Activated CD4-positive, alpha-beta T cell treated with anti-CD3 and anti-CD28 coated beads, Interleukin-2, amount 50 U/mL, for 1 hour (primary cell): ENCODE data around the gene HMGN1.

Source experiments
- DNase-seq: peaks from one replicate; pipeline ENCODE4 v3.0.0-alpha.2; 2020

The HMGN1 gene

DNA sequence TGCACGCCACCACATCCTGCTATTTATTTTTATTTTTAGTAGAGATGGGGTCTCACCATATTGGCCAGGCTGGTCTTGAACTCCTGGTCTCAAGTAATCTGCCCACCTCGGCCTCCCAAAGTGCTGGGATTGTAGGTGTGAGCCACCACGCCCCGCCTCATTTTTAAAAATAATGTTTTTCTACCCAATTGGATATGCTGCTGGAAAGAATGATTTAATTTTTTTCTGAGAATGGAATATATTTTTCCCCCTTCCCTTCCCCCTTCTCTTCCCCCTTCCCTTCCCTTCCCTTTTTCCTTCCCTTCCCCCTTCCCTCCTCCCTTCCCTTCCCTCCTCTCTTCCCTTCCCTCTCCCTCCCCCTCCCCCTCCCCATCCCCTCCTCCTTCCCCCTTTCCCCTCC lies 17.7 kb upstream of the HMGN1 start:
- DNase-seq: no peak

DNA sequence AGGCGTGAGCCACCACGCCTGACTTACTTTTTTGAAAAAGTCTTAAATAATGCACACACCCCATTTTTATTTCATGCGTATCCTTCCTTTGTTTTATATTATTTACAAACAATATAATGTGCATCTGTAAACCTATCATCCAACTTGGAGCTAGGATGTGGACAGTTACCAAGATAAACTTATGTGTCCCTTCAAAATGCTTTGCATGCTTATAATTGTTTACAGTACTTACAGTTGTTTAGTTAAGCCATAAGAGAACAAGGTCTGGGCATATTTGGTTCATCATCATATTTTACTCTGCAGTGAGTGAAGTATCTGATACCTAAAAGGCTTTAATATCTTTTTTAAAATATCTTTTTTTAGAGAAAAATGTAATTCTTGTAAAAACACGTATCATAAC lies 16.1 kb upstream of the HMGN1 start:
- DNase-seq: no peak

- no peak for DNase-seq
These were observed 15.0 kb upstream of the HMGN1 start for GRCh38 chr21:39363607-39364555.

- no peak for DNase-seq
These were observed 13.8 kb upstream of the HMGN1 start for GRCh38 chr21:39362733-39363132.

- DNase-seq: no peak
These were observed 10.5 kb upstream of the HMGN1 start for GRCh38 chr21:39359382-39359781.

DNA sequence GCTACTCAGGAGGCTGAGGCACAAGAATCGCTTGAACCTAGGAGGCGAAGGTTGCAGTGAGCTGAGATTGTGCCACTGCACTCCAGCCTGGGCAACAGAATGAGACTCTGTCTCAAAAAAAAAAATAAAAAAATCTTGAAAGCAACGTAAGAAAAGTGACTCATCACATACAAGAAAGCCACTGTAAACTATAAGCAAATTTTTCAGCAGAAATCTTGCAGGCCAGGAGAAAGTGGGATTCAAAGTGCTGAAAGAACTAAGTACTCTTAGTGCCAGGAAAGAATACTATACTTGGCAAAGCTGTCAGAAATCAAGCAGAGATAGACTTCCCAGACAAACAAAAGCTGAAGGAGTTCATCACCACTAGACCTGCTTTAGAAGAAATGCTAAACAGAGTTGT lies 4.4 kb upstream of the HMGN1 start:
- no peak for DNase-seq

GRCh38 chr21:39350094-39351005 lies 1.5 kb upstream of the HMGN1 start:
- DNase-seq: no peak

GRCh38 chr21:39349211-39350093 lies 564 bp upstream of the HMGN1 start:
- peak; percentile 96 for DNase-seq

GRCh38 chr21:39348040-39348354 lies 891 bp downstream of the HMGN1 start:
- DNase-seq: no peak

- no peak for DNase-seq
These were observed 1.4 kb downstream of the HMGN1 start for GRCh38 chr21:39347537-39347936.

GRCh38 chr21:39346671-39347331 lies 2.1 kb downstream of the HMGN1 start:
- no peak for DNase-seq

DNA sequence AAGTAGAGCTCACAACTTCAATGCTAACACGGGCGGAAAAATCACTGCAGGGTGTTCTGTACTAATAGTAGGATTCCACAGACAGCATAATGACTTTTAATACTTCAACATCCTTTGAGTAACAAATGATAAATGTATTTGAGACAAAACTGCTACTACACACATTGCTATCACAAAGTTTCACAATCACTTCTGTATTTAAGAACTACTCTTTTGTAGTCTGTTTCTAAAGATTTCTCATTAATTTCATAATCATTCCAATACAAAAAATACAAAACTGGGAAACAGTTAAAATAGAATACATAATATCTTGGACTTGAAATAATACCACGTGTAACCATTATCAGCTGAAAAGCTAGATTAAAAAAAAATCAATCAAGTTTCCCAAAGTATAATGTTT lies 2.7 kb downstream of the HMGN1 start:
- DNase-seq: no peak

DNA sequence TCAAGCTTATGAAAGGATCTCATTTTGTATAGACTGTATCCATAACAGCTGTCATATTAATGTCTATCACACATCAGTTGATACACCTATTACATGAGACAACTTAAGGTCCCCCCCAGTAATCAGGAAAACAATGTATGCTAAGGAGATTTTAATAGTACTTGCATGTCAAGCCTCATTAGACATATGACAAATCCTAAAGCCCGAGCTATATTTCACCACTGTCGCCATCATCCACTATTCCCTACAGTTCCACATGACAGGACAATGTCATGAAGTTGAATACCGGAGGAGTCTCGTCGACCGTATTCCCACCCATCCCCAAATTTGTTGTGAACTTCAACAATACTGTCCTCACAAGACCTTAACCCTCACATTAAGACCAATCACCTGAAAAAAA lies 3.4 kb downstream of the HMGN1 start:
- DNase-seq: no peak

DNA sequence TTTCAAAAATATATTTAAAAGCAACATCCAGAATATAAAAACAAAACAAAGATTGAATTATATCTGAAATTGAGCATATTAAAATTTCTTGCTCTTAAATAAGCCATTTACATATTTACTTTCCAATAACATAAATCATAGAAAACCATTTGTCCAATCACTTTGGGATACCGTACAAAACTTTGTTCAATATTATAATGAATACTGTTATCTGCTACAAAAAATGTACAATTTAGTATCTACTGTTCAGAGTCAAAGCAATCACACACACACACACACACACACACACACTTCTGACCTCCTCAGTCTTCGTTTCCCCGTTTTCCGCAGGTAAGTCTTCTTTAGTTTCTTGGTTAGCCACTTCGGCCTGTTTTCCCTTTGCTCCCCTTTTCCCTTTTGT lies 4.0 kb downstream of the HMGN1 start:
- no peak for DNase-seq

DNA sequence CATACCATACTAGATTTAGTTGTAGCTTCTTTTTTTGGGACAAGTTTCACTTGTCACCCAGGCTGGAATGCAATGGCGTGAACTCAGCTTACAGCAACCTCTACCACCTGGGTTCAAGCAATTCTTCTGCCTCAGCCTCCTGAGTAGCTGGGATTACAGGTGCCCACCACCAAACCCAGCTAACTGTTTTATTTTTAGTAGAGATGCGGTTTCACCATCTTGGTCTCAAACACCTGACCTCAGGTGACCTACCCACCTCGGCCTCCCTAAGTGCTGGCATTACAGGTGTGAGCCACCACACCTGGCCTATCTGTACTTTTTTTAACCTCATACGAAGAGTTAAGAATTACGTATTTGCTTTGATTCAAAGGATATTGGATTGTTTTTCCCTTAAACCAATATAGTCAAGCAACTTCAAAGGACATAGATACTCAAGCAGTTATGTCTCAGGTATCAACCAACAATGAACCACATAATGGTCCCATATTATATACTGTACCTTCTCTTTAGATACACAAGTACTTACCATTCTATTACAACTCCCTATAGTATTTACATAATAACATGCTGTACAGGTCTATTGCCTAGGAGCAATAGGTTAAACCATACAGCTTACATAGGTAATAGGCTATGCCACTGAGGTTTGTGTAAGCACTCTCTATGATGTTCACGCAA lies 7.5 kb downstream of the HMGN1 start:
- no peak for DNase-seq

DNA sequence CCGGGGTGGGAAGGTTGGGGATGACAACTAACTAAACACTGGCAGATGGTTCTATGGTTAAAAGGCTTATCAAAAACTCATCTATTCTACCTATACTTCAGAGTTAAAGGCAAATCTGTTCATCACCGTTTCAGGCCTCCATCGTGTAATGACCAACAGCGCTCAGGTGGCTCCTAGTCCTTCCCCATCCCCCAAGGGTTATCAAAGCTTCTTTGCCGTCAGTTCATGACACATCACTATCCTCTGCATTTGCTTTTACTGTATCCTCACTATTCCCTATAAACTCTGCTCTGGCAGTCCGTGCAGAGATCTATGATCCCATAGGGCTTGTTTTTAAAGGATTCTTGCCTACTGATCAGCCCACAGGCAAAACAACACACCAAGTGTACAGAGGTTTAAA lies 8.2 kb downstream of the HMGN1 start:
- DNase-seq: no peak

DNA sequence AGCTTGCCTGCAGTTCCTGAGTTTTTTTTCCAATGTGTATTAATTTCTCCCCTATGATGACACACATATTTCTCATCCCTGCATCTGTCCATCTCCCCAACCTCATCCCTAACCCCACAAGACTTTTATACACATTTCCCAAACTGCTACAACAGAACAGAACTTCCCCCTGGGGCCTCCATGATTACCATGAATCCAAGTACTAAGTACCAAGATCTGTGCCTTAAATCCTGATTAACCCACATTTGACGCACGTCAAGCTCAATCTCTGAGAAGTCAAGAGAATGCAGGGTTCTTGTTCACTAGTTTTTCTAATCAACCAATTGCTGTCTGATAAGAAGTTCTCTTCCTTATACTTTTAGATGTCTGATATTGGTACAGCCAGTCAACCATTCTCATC lies 9.7 kb downstream of the HMGN1 start:
- DNase-seq: no peak

DNA sequence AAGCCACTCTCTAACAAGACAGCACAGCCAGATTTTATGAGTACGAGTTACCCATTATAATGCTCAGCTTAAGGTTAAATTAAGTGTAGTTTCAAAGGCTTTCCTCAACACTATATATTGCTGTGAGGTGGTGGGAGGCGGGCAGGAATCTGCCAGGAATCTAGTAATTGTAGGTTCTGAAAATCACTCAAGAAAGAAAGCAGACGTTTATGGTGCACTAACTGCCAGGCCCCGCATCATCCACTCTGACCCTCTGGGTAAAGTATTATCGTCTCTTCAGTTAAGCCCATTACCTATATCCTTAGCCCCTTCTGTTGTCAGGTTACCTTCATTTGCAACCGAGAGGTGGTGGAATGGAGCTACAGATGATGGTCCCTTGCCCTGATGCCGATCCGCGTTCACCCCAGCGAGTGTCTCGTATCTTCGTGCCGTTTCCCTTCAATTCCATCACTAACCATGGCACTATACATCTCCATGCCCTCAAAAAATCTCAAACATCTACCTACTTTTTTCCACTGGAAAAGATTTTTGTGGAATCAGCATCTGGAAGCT lies 12.4 kb downstream of the HMGN1 start:
- no peak for DNase-seq

GRCh38 chr21:39334611-39335010 lies 14.3 kb downstream of the HMGN1 start:
- DNase-seq: no peak

- no peak for DNase-seq
These were observed 16.7 kb downstream of the HMGN1 start for GRCh38 chr21:39332175-39332574.

- no peak for DNase-seq
These were observed 18.9 kb downstream of the HMGN1 start for GRCh38 chr21:39330001-39330400.

DNA sequence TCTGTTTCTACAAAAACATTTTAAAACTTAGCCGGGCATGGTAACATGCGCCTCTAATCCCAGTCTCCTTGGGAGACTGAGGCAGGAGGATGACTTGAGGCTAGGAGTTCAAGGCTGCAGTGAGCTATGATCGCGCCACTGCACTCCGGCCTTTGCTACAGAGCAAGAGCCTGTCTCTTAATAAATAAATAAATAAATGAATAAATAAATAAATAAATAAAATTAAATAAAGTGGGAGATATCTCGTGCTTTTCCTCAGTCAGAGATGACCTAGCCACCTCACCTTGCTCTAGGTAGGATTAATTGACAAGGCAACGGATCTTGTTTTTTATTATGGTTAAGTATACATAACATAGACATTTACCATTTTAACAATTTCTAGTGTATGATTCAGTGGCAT lies 21.2 kb downstream of the HMGN1 start:
- DNase-seq: no peak
